Measurements from ENCODE around the gene FAM9B. TPM values are rescaled to one million over a fixed set of nuclear protein-coding genes. Genes with fewer than 3 reads are reported as not detected.
"Not testable (repeated sequence)": the region's sequence is repeated elsewhere in the genome, so short reads cannot be mapped to it uniquely, and the experiment has no call there.

FAM9B gene
- total RNA-seq, 1 experiment from 2014 or later: 0.69 TPM

GRCh38 chrX:9023293-9023692 is 10.6 kb downstream of the FAM9B start:
- Histone ChIP-seq H3K27me3 (no peaks in the 10 kb centered on the region), H3K36me3 (no peaks in the 10 kb centered on the region), H3K9me3 (replicated peaks) (no peaks in the 10 kb centered on the region), H3K27ac (no peak overlapping the region), H3K4me1 (no peaks in the 10 kb centered on the region), H3K4me3 (no peak overlapping the region)
- DNase-seq: no peak

DNA sequence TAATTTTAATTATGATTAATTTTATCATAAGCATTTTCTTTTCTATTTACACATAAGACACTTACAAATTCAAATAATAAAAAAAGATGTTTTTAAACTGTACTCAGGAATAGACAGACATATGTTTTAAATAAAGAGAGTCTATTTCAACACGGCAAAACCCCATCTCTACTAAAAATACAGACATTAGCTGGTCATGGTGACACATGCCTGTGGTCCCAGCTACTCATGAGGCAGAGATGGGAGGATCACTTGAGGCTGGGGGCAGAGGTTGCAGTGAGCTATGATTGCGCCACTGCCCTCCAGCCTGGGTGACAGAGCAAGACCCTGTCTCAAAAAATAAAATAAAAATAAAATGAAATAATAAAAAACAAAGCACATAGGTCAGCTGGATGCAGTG is 14.8 kb downstream of the FAM9B start:
- Histone ChIP-seq H3K27ac (no peak overlapping the region), H3K27me3 (no peaks in the 10 kb centered on the region), H3K36me3 (no peaks in the 10 kb centered on the region), H3K4me1 (no peaks in the 10 kb centered on the region), H3K9me3 (replicated peaks) (no peaks in the 10 kb centered on the region), H3K4me3 (no peak overlapping the region)
- DNase-seq: no peak

GRCh38 chrX:9018332-9018731 is 15.6 kb downstream of the FAM9B start:
- H3K4me3 ChIP-seq, H3K27me3 ChIP-seq, DNase-seq: not testable (repeated sequence)

GRCh38 chrX:9003041-9003440 is 30.9 kb downstream of the FAM9B start:
- Histone ChIP-seq H3K36me3 (no peaks in the 10 kb centered on the region), H3K27ac (no peak overlapping the region), H3K9me3 (replicated peaks) (no peaks in the 10 kb centered on the region), H3K4me3 (no peak overlapping the region), H3K4me1 (no peaks in the 10 kb centered on the region), H3K27me3 (no peaks in the 10 kb centered on the region)
- DNase-seq: no peak

More at GRCh38 chrX:9018332-9018731, 15.6 kb downstream of the FAM9B start:
- H3K27ac ChIP-seq; H3K36me3 ChIP-seq; H3K4me1 ChIP-seq; H3K9me3 ChIP-seq (replicated peaks): not testable (repeated sequence)

DNA sequence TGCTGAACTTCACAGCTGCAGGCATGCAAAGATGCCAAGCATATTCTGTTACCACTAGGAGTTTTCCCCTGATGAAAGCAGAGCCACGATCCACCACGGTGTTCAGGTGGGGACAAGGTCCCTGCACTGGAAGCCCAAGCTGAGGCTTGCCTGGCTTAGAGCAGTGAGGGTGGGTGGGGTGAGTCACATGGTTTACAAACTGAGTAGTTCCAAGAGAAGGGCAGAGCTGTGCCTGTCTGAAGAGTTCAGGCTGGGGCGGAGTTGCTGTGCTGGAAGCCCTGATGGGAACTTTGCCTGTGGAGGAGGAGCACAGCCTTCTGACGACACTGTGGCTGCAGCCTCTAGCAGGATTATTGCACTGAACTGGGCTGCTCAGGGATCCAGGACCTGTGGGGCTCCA is 45.5 kb downstream of the FAM9B start:
- DNase-seq: peak; percentile 4
- no peak overlapping the region for H3K4me3 ChIP-seq
- H3K4me1 ChIP-seq: no peaks in the 10 kb centered on the region
- H3K27me3 ChIP-seq: no peaks in the 10 kb centered on the region
- no peak overlapping the region for H3K27ac ChIP-seq
- no peaks in the 10 kb centered on the region for H3K36me3 ChIP-seq
- H3K9me3 ChIP-seq (replicated peaks): no peaks in the 10 kb centered on the region

- Histone ChIP-seq H3K27ac (no peak overlapping the region), H3K4me3 (no peak overlapping the region), H3K27me3 (no peaks in the 10 kb centered on the region), H3K9me3 (replicated peaks) (no peaks in the 10 kb centered on the region), H3K36me3 (no peaks in the 10 kb centered on the region), H3K4me1 (no peaks in the 10 kb centered on the region)
- no peak for DNase-seq
Measured at GRCh38 chrX:8987672-8988250, 46.2 kb downstream of the FAM9B start.

GRCh38 chrX:8984231-8984630 is 49.7 kb downstream of the FAM9B start:
- no peaks in the 10 kb centered on the region for H3K9me3 ChIP-seq (replicated peaks)
- H3K27ac ChIP-seq: no peak overlapping the region
- H3K4me3 ChIP-seq: no peak overlapping the region
- H3K27me3 ChIP-seq: no peaks in the 10 kb centered on the region
- no peaks in the 10 kb centered on the region for H3K4me1 ChIP-seq
- H3K36me3 ChIP-seq: no peaks in the 10 kb centered on the region
- no peak for DNase-seq

DNA sequence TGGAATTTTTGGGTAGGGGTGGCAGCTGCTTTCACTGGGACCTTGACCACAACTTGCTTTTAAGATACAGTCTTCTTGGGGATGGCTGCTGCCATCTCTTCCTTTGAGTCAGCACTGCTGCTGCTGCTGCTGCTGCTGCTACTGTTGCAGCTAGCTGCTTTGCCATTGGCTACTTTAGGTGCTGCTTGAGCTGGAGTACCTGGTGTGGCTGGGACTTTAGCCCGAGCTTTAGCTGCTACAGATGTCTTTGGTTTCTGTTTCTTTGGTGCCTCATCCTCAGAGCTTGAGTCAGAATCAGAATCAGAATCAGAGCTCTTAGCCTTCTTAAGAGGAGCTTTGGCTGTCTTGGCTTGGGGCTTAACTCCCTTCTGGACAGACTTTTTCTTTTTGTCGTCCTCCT is 52.2 kb downstream of the FAM9B start:
- Histone ChIP-seq H3K9me3 (replicated peaks) (peaks cover 2% of the 10 kb centered on the region; the same call in 1 of the 2 replicates), H3K27ac (no peak overlapping the region), H3K36me3 (no peaks in the 10 kb centered on the region), H3K4me3 (no peak overlapping the region), H3K27me3 (no peaks in the 10 kb centered on the region), H3K4me1 (no peaks in the 10 kb centered on the region)
- no peak for DNase-seq

DNA sequence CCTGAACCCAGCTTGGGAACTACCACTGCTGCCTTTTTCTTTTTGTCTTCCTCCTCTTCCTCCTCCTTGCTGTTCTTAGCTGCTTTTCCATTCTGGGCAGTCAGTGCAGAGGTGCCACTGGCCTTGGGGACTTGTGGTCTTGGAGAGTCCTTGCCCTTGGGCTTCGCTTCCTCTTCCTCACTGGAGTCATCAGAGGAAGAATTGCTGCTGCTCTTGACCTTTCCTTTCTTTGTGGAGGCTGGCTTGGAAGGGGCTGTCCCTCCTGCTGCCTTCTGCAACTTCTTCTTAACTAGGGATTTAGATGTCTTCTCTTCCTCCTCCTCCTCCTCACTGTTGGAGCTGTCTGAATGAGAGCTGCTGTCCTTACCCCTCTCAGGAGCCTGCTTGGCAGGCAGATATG is 53.2 kb downstream of the FAM9B start:
- Histone ChIP-seq H3K36me3 (no peaks in the 10 kb centered on the region), H3K4me1 (no peaks in the 10 kb centered on the region), H3K27me3 (no peaks in the 10 kb centered on the region), H3K27ac (no peak overlapping the region), H3K4me3 (no peak overlapping the region), H3K9me3 (replicated peaks) (peaks cover 2% of the 10 kb centered on the region; the same call in 1 of the 2 replicates)
- no peak for DNase-seq

Other genes starting within 250 kb of the FAM9B start
- gene FAM9A, start 232.7 kb downstream of the FAM9B start, total RNA-seq (2014; rRNA removed; shearing (Covaris generic)): not detected in 2 replicates